ENCODE results near the gene SOD2. TPM values are rescaled to one million over a fixed set of nuclear protein-coding genes. Genes with fewer than 3 reads are reported as not detected.

The SOD2 gene
- total RNA-seq, 1 donor from 2014 or later: 764 TPM

Other genes with a start within 250 kb of the SOD2 start
- gene WTAP, start 34.3 kb upstream of the SOD2 start, total RNA-seq: 67.3 and 78.2 TPM in 2 replicates
- gene ACAT2, start 68.8 kb upstream of the SOD2 start, total RNA-seq: 19.4 and 25.0 TPM in 2 replicates
- 183 and 204 TPM in 2 replicates for gene TCP1, start 96.4 kb upstream of the SOD2 start, total RNA-seq
- gene MRPL18, start 97.2 kb upstream of the SOD2 start, total RNA-seq: 63.6 and 73.0 TPM in 2 replicates
- gene PNLDC1, start 107.0 kb upstream of the SOD2 start, total RNA-seq: not detected in 2 replicates
- not detected in 2 replicates for gene MAS1, start 197.7 kb upstream of the SOD2 start, total RNA-seq

Data from glomerular endothelial cell (primary cell).